ENCODE data around the gene PDIA2. TPM values are rescaled to one million over a fixed set of nuclear protein-coding genes. Genes with fewer than 3 reads are reported as not detected.

PDIA2 gene
- total RNA-seq, 2 experiments from 2014 or later: not detected

Other genes with a start within 250 kb of the PDIA2 start
- gene POLR3K, start 229.6 kb upstream of the PDIA2 start, total RNA-seq: 10 to 100 TPM; 63.0 to 63.6 TPM
- gene SNRNP25, start 229.3 kb upstream of the PDIA2 start, total RNA-seq: 100 to 1,000 TPM; 107 to 112 TPM
- gene RHBDF1, start 210.5 kb upstream of the PDIA2 start, total RNA-seq: under 1 TPM in 1 of 2 experiments, not detected in 1; 0.32 TPM
- 10 to 100 TPM; 53.6 to 56.8 TPM for gene MPG, start 204.9 kb upstream of the PDIA2 start, total RNA-seq
- 10 to 100 TPM; 49.4 to 49.6 TPM for gene NPRL3, start 144.5 kb upstream of the PDIA2 start, total RNA-seq
- gene HBZ, start 130.5 kb upstream of the PDIA2 start, total RNA-seq: not detected
- gene HBM, start 117.2 kb upstream of the PDIA2 start, total RNA-seq: not detected
- not detected for gene HBA2, start 110.3 kb upstream of the PDIA2 start, total RNA-seq
- gene HBA1, start 106.5 kb upstream of the PDIA2 start, total RNA-seq: not detected
- gene HBQ1, start 102.7 kb upstream of the PDIA2 start, total RNA-seq: 1 to 10 TPM in 1 of 2 experiments, not detected in 1; 1.3 TPM
- 10 to 100 TPM; 63.8 to 70.0 TPM for gene LUC7L, start 53.7 kb upstream of the PDIA2 start, total RNA-seq
- gene FAM234A, start 48.3 kb upstream of the PDIA2 start, total RNA-seq: 10 to 100 TPM; 20.6 to 21.8 TPM
- gene RGS11, start 7.2 kb upstream of the PDIA2 start, total RNA-seq: under 1 TPM in 1 of 2 experiments, not detected in 1; 0.08 TPM
- gene ARHGDIG, start 2.6 kb upstream of the PDIA2 start, total RNA-seq: not detected
- 10 to 100 TPM; 24.7 to 25.6 TPM for gene AXIN1, start 69.6 kb downstream of the PDIA2 start, total RNA-seq
- 10 to 100 TPM; 94.6 to 97.6 TPM for gene MRPL28, start 87.4 kb downstream of the PDIA2 start, total RNA-seq
- 10 to 100 TPM; 33.9 to 36.9 TPM for gene PGAP6, start 98.8 kb downstream of the PDIA2 start, total RNA-seq
- gene NME4, start 114.0 kb downstream of the PDIA2 start, total RNA-seq: 10 to 100 TPM; 16.6 to 17.7 TPM
- gene DECR2, start 118.7 kb downstream of the PDIA2 start, total RNA-seq: 10 to 100 TPM in 1 of 2 experiments, 1 to 10 TPM in 1; 8.2 to 10.2 TPM
- 10 to 100 TPM; 28.2 to 29.3 TPM for gene RAB11FIP3, start 142.5 kb downstream of the PDIA2 start, total RNA-seq
- gene CAPN15, start 244.5 kb downstream of the PDIA2 start, total RNA-seq: 100 to 1,000 TPM; 107 to 108 TPM